ENCODE data around the gene TXNDC2. TPM values are rescaled to one million over a fixed set of nuclear protein-coding genes. Genes with fewer than 3 reads are reported as not detected.

The TXNDC2 gene
- total RNA-seq, 1 experiment from 2014 or later: 0.28 TPM

DNA sequence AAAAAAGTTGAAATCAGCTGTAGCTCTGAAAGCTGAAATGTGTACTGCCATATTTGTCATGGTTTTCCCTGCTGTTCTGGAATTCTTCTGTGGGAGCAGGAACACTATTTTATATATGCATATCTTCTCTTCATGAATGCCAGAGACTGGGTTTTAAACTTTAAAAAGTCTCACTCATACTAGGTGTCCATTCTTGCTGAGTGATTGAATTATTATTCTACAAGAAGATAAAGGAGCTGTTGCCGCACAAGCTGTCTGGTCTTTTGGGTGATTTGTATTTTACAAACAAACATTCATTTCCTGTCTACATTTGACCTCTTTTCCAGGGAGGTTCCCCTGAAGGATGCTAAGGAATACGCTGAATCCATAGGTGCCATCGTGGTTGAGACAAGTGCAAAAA lies 40.5 kb upstream of the TXNDC2 start:
- Histone ChIP-seq H3K27ac (ENCODE audit: insufficient read length, low read depth, low read length) (no peak overlapping the region), H4K20me1 (ENCODE audit: control insufficient read depth, insufficient read depth, insufficient read length) (no peaks in the 10 kb centered on the region), H2BK5ac (ENCODE audit: insufficient read length, low read length) (no peak overlapping the region), H2AFZ (ENCODE audit: low read length) (no peak overlapping the region), H4K8ac (replicated peaks; ENCODE audit: insufficient read length, low read depth, low read length) (no peak overlapping the region), H3K79me2 (ENCODE audit: insufficient read depth, low read length) (no peaks in the 10 kb centered on the region), H3K9ac (ENCODE audit: extremely low read depth, insufficient read length, low read length) (no peak overlapping the region), H3T11ph (ENCODE audit: low read length) (no peak overlapping the region), H3K4ac (ENCODE audit: low read depth, low read length) (no peak overlapping the region), H2AK5ac (ENCODE audit: insufficient read length, low read length) (no peak overlapping the region), H3K18ac (ENCODE audit: insufficient read length, low read depth, low read length) (no peak overlapping the region), H4K5ac (ENCODE audit: insufficient read length, low read depth, low read length) (no peak overlapping the region), H3K14ac (ENCODE audit: insufficient read depth, low read length) (no peak overlapping the region), H3K79me1 (ENCODE audit: insufficient read depth, low read depth, low read length, poor library complexity, severe bottlenecking) (no peaks in the 10 kb centered on the region), H2BK15ac (ENCODE audit: low read depth, low read length) (no peak overlapping the region), H3K9me3 (ENCODE audit: control insufficient read depth, low read depth, low read length) (no peaks in the 10 kb centered on the region), H3K23me2 (ENCODE audit: insufficient read length, low read depth, low read length, poor library complexity, severe bottlenecking) (no peaks in the 10 kb centered on the region), H3K27me3 (ENCODE audit: insufficient read depth, low read length) (no peaks in the 10 kb centered on the region), H3K4me2 (ENCODE audit: insufficient read depth, insufficient read length, low read length) (no peak overlapping the region), H3K4me1 (ENCODE audit: insufficient read depth, low read length) (no peaks in the 10 kb centered on the region; the same call in 1 of the 2 replicates), H2BK120ac (ENCODE audit: low read depth, low read length, poor library complexity, severe bottlenecking) (no peak overlapping the region), H3K56ac (ENCODE audit: insufficient read length, low read depth, low read length) (no peak overlapping the region), H3K23ac (ENCODE audit: insufficient read length, low read depth, low read length) (no peak overlapping the region), H4K91ac (ENCODE audit: insufficient read length, low read depth, low read length) (no peak overlapping the region), H2BK12ac (ENCODE audit: insufficient read length, low read depth, low read length) (no peak overlapping the region), H2BK20ac (ENCODE audit: low read depth, low read length, poor library complexity, severe bottlenecking) (no peak overlapping the region)
- Mint-ChIP-seq H3K27ac (no peak overlapping the region), H3K36me3 (ENCODE audit: insufficient read depth in 1 of 3, low read depth in 3 of 3) (no peaks in the 10 kb centered on the region; a peak in 1 of 7 replicates), H3K9me3 (no peaks in the 10 kb centered on the region), H3K4me3 (no peak overlapping the region), H3K4me1 (peaks cover 22 to 28% of the 10 kb centered on the region in 2 experiments), H3K27me3 (ENCODE audit: low read depth) (no peaks in the 10 kb centered on the region)
- TF ChIP-seq, protein P1, sequence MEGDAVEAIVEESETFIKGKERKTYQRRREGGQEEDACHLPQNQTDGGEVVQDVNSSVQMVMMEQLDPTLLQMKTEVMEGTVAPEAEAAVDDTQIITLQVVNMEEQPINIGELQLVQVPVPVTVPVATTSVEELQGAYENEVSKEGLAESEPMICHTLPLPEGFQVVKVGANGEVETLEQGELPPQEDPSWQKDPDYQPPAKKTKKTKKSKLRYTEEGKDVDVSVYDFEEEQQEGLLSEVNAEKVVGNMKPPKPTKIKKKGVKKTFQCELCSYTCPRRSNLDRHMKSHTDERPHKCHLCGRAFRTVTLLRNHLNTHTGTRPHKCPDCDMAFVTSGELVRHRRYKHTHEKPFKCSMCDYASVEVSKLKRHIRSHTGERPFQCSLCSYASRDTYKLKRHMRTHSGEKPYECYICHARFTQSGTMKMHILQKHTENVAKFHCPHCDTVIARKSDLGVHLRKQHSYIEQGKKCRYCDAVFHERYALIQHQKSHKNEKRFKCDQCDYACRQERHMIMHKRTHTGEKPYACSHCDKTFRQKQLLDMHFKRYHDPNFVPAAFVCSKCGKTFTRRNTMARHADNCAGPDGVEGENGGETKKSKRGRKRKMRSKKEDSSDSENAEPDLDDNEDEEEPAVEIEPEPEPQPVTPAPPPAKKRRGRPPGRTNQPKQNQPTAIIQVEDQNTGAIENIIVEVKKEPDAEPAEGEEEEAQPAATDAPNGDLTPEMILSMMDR (conservative IDR thresholded peaks at IDR 0.05): no peak
- no peak for DNase-seq
- no CpG with 5 or more reads among the region's 3 CpGs for WGBS (ENCODE audit: extremely low coverage, insufficient read length, low lambda C conversion rate)

Data from H9 (cell line).